ENCODE measurements around the gene ADGB.

Gene ADGB

GRCh38 chr6:146861029-146861563 is 262.3 kb downstream of the ADGB start:
- DNase-seq (ENCODE audit: low read depth) = no peak
- TF ChIP-seq MYC (IDR thresholded peaks at IDR 0.05; ENCODE audit: low read depth, low read length) (no peak), MAX (IDR thresholded peaks at IDR 0.05; ENCODE audit: low read depth, low read length) (no peak), POLR2A (IDR thresholded peaks at IDR 0.05; ENCODE audit: extremely low read depth, insufficient read length) (no peak), CTCF (IDR thresholded peaks at IDR 0.05; ENCODE audit: low read depth, low read length) (no peak)
- H3K4me3 ChIP-seq (ENCODE audit: low read depth, low read length) = no peak overlapping the region

GRCh38 chr6:146861716-146862115 is 262.9 kb downstream of the ADGB start:
- TF ChIP-seq MYC (IDR thresholded peaks at IDR 0.05; ENCODE audit: low read depth, low read length) (no peak), POLR2A (IDR thresholded peaks at IDR 0.05; ENCODE audit: extremely low read depth, insufficient read length) (no peak), CTCF (IDR thresholded peaks at IDR 0.05; ENCODE audit: low read depth, low read length) (no peak), MAX (IDR thresholded peaks at IDR 0.05; ENCODE audit: low read depth, low read length) (no peak)
- no peak for DNase-seq (ENCODE audit: low read depth)
- H3K4me3 ChIP-seq (ENCODE audit: low read depth, low read length) = no peak overlapping the region

GRCh38 chr6:146862508-146862919 is 263.7 kb downstream of the ADGB start:
- H3K4me3 ChIP-seq (ENCODE audit: low read depth, low read length) = no peak overlapping the region
- DNase-seq (ENCODE audit: low read depth) = no peak
- no peak for TF ChIP-seq POLR2A (IDR thresholded peaks at IDR 0.05; ENCODE audit: extremely low read depth, insufficient read length)
- no peak for TF ChIP-seq CTCF (IDR thresholded peaks at IDR 0.05; ENCODE audit: low read depth, low read length)
- no peak for TF ChIP-seq MYC (IDR thresholded peaks at IDR 0.05; ENCODE audit: low read depth, low read length)
- TF ChIP-seq MAX (IDR thresholded peaks at IDR 0.05; ENCODE audit: low read depth, low read length) = no peak

GRCh38 chr6:146864300-146864699 is 265.5 kb downstream of the ADGB start:
- TF ChIP-seq CTCF (IDR thresholded peaks at IDR 0.05; ENCODE audit: low read depth, low read length) (no peak), POLR2A (IDR thresholded peaks at IDR 0.05; ENCODE audit: extremely low read depth, insufficient read length) (no peak), MAX (IDR thresholded peaks at IDR 0.05; ENCODE audit: low read depth, low read length) (no peak), MYC (IDR thresholded peaks at IDR 0.05; ENCODE audit: low read depth, low read length) (no peak)
- no peak for DNase-seq (ENCODE audit: low read depth)
- no peak overlapping the region for H3K4me3 ChIP-seq (ENCODE audit: low read depth, low read length)

- TF ChIP-seq CTCF (IDR thresholded peaks at IDR 0.05; ENCODE audit: low read depth, low read length) = no peak
- TF ChIP-seq MAX (IDR thresholded peaks at IDR 0.05; ENCODE audit: low read depth, low read length) = no peak
- no peak for TF ChIP-seq POLR2A (IDR thresholded peaks at IDR 0.05; ENCODE audit: extremely low read depth, insufficient read length)
- no peak for TF ChIP-seq MYC (IDR thresholded peaks at IDR 0.05; ENCODE audit: low read depth, low read length)
- no peak for DNase-seq (ENCODE audit: low read depth)
- H3K4me3 ChIP-seq (ENCODE audit: low read depth, low read length) = no peak overlapping the region
These were observed 266.1 kb downstream of the ADGB start for GRCh38 chr6:146864885-146865284.
